MV-4-11 (cell line): ENCODE data around the gene ZNF33A.
"Not testable (repeated sequence)": the region's sequence is repeated elsewhere in the genome, so short reads cannot be mapped to it uniquely, and the experiment has no call there.

ENCODE experiments used
- DNase-seq: peaks from one replicate; lab custom pipeline; 2025; lab: John Stamatoyannopoulos, UW

Gene ZNF33A

GRCh38 chr10:38010119-38010903, at the start of gene ZNF33A:
TSS of gene ZNF33A (plus strand) at chr10:38010675. CDS start at chr10:38012342, 1,667 bp downstream.
- DNase-seq: peak; percentile 94

- DNase-seq: no peak
These were observed 45.5 kb upstream of the ZNF33A start for GRCh38 chr10:37965006-37965405.

GRCh38 chr10:37972396-37972795, 38.1 kb upstream of the ZNF33A start:
- DNase-seq: no peak

GRCh38 chr10:37975401-37975991, 35.0 kb upstream of the ZNF33A start:
- DNase-seq: peak; percentile 72

GRCh38 chr10:37976091-37976879, 34.2 kb upstream of the ZNF33A start, which contains the start of gene ZNF25:
TSS of gene ZNF25 (minus strand) at chr10:37976647. CDS start at chr10:37971722, 4,925 bp downstream.
- peak; percentile 98 for DNase-seq

GRCh38 chr10:37976880-37977203, 33.6 kb upstream of the ZNF33A start:
- DNase-seq: no peak

GRCh38 chr10:37991655-37992054, 18.8 kb upstream of the ZNF33A start:
- no peak for DNase-seq

GRCh38 chr10:37992083-37992482, 18.4 kb upstream of the ZNF33A start:
- no peak for DNase-seq

GRCh38 chr10:37998920-37999319, 11.6 kb upstream of the ZNF33A start:
- DNase-seq: not testable (repeated sequence)

- DNase-seq: not testable (repeated sequence)
These were observed 10.0 kb upstream of the ZNF33A start for GRCh38 chr10:38000474-38000873.

GRCh38 chr10:38003026-38003425, 7.4 kb upstream of the ZNF33A start:
- no peak for DNase-seq

- DNase-seq: no peak
These were observed 6.9 kb upstream of the ZNF33A start for GRCh38 chr10:38003588-38003987.

GRCh38 chr10:38007551-38007950, 2.9 kb upstream of the ZNF33A start:
- DNase-seq: no peak

- peak; percentile 19 for DNase-seq
These were observed 2.5 kb upstream of the ZNF33A start for GRCh38 chr10:38007991-38008390.

GRCh38 chr10:38016354-38016753, 5.9 kb downstream of the ZNF33A start:
- DNase-seq: no peak

- not testable (repeated sequence) for DNase-seq
These were observed 8.6 kb downstream of the ZNF33A start for GRCh38 chr10:38019124-38019523.

- DNase-seq: peak; percentile 74
These were observed 14.8 kb downstream of the ZNF33A start for GRCh38 chr10:38025283-38025682.

GRCh38 chr10:38027986-38028385, 17.5 kb downstream of the ZNF33A start:
- no peak for DNase-seq

- DNase-seq: peak; percentile 66
These were observed 22.4 kb downstream of the ZNF33A start for GRCh38 chr10:38032886-38033285.

- peak; percentile 17 for DNase-seq
These were observed 27.8 kb downstream of the ZNF33A start for GRCh38 chr10:38038107-38038931.

- DNase-seq: no peak
These were observed 28.4 kb downstream of the ZNF33A start for GRCh38 chr10:38038932-38039245.

- no peak for DNase-seq
These were observed 33.0 kb downstream of the ZNF33A start for GRCh38 chr10:38043516-38043915.
